Measurements from ENCODE around the gene RBM15B.

Gene RBM15B

GRCh38 chr3:51392355-51393133, 1.5 kb downstream of the RBM15B start:
- no peak for DNase-seq

GRCh38 chr3:51393134-51393495, 2.0 kb downstream of the RBM15B start:
- DNase-seq = no peak

GRCh38 chr3:51393564-51393963, 2.5 kb downstream of the RBM15B start:
- DNase-seq = no peak

GRCh38 chr3:51394541-51394940, 3.5 kb downstream of the RBM15B start:
- no peak for DNase-seq

GRCh38 chr3:51395493-51396213, 4.6 kb downstream of the RBM15B start:
- no peak for DNase-seq

- DNase-seq = no peak
These were observed 5.3 kb downstream of the RBM15B start for GRCh38 chr3:51396401-51396800.

GRCh38 chr3:51397392-51397791, 6.3 kb downstream of the RBM15B start:
- DNase-seq = no peak

- no peak for DNase-seq
These were observed 7.7 kb downstream of the RBM15B start for GRCh38 chr3:51398595-51399310.

- no peak for DNase-seq
These were observed 9.1 kb downstream of the RBM15B start for GRCh38 chr3:51400166-51400565.

- no peak for DNase-seq
These were observed 10.7 kb downstream of the RBM15B start for GRCh38 chr3:51401735-51402134.

GRCh38 chr3:51403675-51404074, 12.6 kb downstream of the RBM15B start:
- DNase-seq = no peak

- no peak for DNase-seq
These were observed 16.9 kb downstream of the RBM15B start for GRCh38 chr3:51408021-51408420.

- no peak for DNase-seq
These were observed 17.7 kb downstream of the RBM15B start for GRCh38 chr3:51408813-51409212.

GRCh38 chr3:51422211-51422610, 31.1 kb downstream of the RBM15B start:
- DNase-seq = no peak

GRCh38 chr3:51426921-51427320, 35.8 kb downstream of the RBM15B start:
- DNase-seq = no peak

GRCh38 chr3:51429138-51429537, 38.1 kb downstream of the RBM15B start:
- DNase-seq = no peak

- no peak for DNase-seq
These were observed 43.0 kb downstream of the RBM15B start for GRCh38 chr3:51434110-51434509.

- DNase-seq = peak; percentile 41
These were observed 43.8 kb downstream of the RBM15B start for GRCh38 chr3:51434746-51435327.

- DNase-seq = peak; percentile 8
These were observed 46.0 kb downstream of the RBM15B start for GRCh38 chr3:51436998-51437639.

- DNase-seq = no peak
These were observed 50.4 kb downstream of the RBM15B start for GRCh38 chr3:51441282-51442030.

- DNase-seq = no peak
These were observed 54.6 kb downstream of the RBM15B start for GRCh38 chr3:51445544-51446280.
